Measurements from ENCODE around the gene C16orf74.

Gene C16orf74

GRCh38 chr16:85746460-85747215, 4.3 kb downstream of the C16orf74 start:
- DNase-seq (ENCODE audit: low spot score) = no peak
- no peak overlapping the region for H3K27ac ChIP-seq (replicated peaks; ENCODE audit: low read length)
- no peak overlapping the region for H2AK5ac ChIP-seq (ENCODE audit: low read depth, low read length)
- H3K36me3 ChIP-seq (replicated peaks in 1 of 2; ENCODE audit: control insufficient read depth in 2 of 2, insufficient read depth in 2 of 2, low read length in 2 of 2) = no peaks in the 10 kb centered on the region
- H2BK120ac ChIP-seq (ENCODE audit: low read depth, low read length) = no peak overlapping the region
- H2AFZ ChIP-seq (ENCODE audit: low read length) = no peak overlapping the region
- no peak overlapping the region for H4K91ac ChIP-seq (ENCODE audit: low read depth, low read length, poor library complexity)
- H2BK15ac ChIP-seq (ENCODE audit: low read length) = no peak overlapping the region
- H2BK5ac ChIP-seq (ENCODE audit: low read length) = no peak overlapping the region
- no peak overlapping the region for H3K4me3 ChIP-seq (ENCODE audit: low read length in 2 of 2)
- no peak overlapping the region for H3K23ac ChIP-seq (ENCODE audit: low read depth, low read length, poor library complexity)
- H3K79me1 ChIP-seq (ENCODE audit: low read depth, low read length) = no peaks in the 10 kb centered on the region
- peaks cover 7 to 23% (median 17%) of the 10 kb centered on the region in 3 experiments for H3K27me3 ChIP-seq (ENCODE audit: control insufficient read depth in 3 of 3, insufficient read depth in 3 of 3, low read depth in 1 of 3, low read length in 3 of 3)
- no peak overlapping the region for H2BK12ac ChIP-seq (ENCODE audit: low read length)
- no CpG with 5 or more reads among the region's 13 CpGs for WGBS, 2 donors (ENCODE audit: extremely low coverage in 2 of 2, insufficient read length in 2 of 2, insufficient replicate concordance in 1 of 2)
- no peaks in the 10 kb centered on the region for H3K9me3 ChIP-seq (replicated peaks in 1 of 2; ENCODE audit: control insufficient read depth in 2 of 2, insufficient read depth in 1 of 2, low read depth in 1 of 2, low read length in 2 of 2)
- H3K4me1 ChIP-seq (ENCODE audit: control insufficient read depth in 2 of 2, insufficient read depth in 1 of 2, low read depth in 1 of 2, low read length in 2 of 2) = peaks cover 4 to 5% of the 10 kb centered on the region in 2 donors
- no peak overlapping the region for H3K4ac ChIP-seq (ENCODE audit: low read length)
- no peak overlapping the region for H3K14ac ChIP-seq (ENCODE audit: low read length)
- H3K4me2 ChIP-seq (ENCODE audit: insufficient read depth, low read length, poor library complexity, severe bottlenecking) = no peak overlapping the region
- H4K8ac ChIP-seq (ENCODE audit: low read depth, low read length) = no peak overlapping the region
- H3K9ac ChIP-seq (ENCODE audit: low read depth, low read length, poor library complexity) = no peak overlapping the region
- peak overlapping the region; percentile 23 for H3K18ac ChIP-seq (ENCODE audit: low read length)

GRCh38 chr16:85738923-85739715, 11.8 kb downstream of the C16orf74 start:
- Histone ChIP-seq H2BK5ac (ENCODE audit: low read length) (no peak overlapping the region), H3K79me1 (ENCODE audit: low read depth, low read length) (no peaks in the 10 kb centered on the region), H3K27me3 (ENCODE audit: control insufficient read depth in 3 of 3, insufficient read depth in 3 of 3, low read depth in 1 of 3, low read length in 3 of 3) (no peaks in the 10 kb centered on the region), H2AFZ (ENCODE audit: low read length) (no peak overlapping the region), H3K4ac (ENCODE audit: low read length) (no peak overlapping the region), H3K23ac (ENCODE audit: low read depth, low read length, poor library complexity) (no peak overlapping the region), H3K18ac (ENCODE audit: low read length) (no peak overlapping the region), H3K9me3 (replicated peaks in 1 of 2; ENCODE audit: control insufficient read depth in 2 of 2, insufficient read depth in 1 of 2, low read depth in 1 of 2, low read length in 2 of 2) (no peaks in the 10 kb centered on the region), H2AK5ac (ENCODE audit: low read depth, low read length) (no peak overlapping the region), H3K4me3 (ENCODE audit: low read length in 2 of 2) (no peak overlapping the region), H2BK12ac (ENCODE audit: low read length) (no peak overlapping the region), H4K8ac (ENCODE audit: low read depth, low read length) (no peak overlapping the region), H3K4me1 (ENCODE audit: control insufficient read depth in 2 of 2, insufficient read depth in 1 of 2, low read depth in 1 of 2, low read length in 2 of 2) (peaks cover 4% of the 10 kb centered on the region in 2 donors), H3K9ac (ENCODE audit: low read depth, low read length, poor library complexity) (no peak overlapping the region), H2BK120ac (ENCODE audit: low read depth, low read length) (no peak overlapping the region), H3K36me3 (replicated peaks in 1 of 2; ENCODE audit: control insufficient read depth in 2 of 2, insufficient read depth in 2 of 2, low read length in 2 of 2) (no peaks in the 10 kb centered on the region), H3K14ac (ENCODE audit: low read length) (no peak overlapping the region), H2BK15ac (ENCODE audit: low read length) (no peak overlapping the region), H3K4me2 (ENCODE audit: insufficient read depth, low read length, poor library complexity, severe bottlenecking) (no peak overlapping the region), H3K27ac (replicated peaks; ENCODE audit: low read length) (no peak overlapping the region), H4K91ac (ENCODE audit: low read depth, low read length, poor library complexity) (no peak overlapping the region)
- no peak for DNase-seq (ENCODE audit: low spot score)
- whole genome bisulfite sequencing, 2 donors (ENCODE audit: extremely low coverage in 2 of 2, insufficient read length in 2 of 2, insufficient replicate concordance in 1 of 2) = no CpG with 5 or more reads among the region's 13 CpGs

- H3K27ac ChIP-seq (replicated peaks; ENCODE audit: low read length) = no peak overlapping the region
- no peak overlapping the region for H2AK5ac ChIP-seq (ENCODE audit: low read depth, low read length)
- WGBS, 2 donors (ENCODE audit: extremely low coverage in 2 of 2, insufficient read length in 2 of 2, insufficient replicate concordance in 1 of 2) = no CpG with 5 or more reads among the region's 9 CpGs
- no peak overlapping the region for H3K4ac ChIP-seq (ENCODE audit: low read length)
- no peaks in the 10 kb centered on the region for H3K79me1 ChIP-seq (ENCODE audit: low read depth, low read length)
- no peak overlapping the region for H2BK5ac ChIP-seq (ENCODE audit: low read length)
- DNase-seq (ENCODE audit: low spot score) = no peak
- H3K9ac ChIP-seq (ENCODE audit: low read depth, low read length, poor library complexity) = no peak overlapping the region
- no peak overlapping the region for H4K8ac ChIP-seq (ENCODE audit: low read depth, low read length)
- no peak overlapping the region for H2BK12ac ChIP-seq (ENCODE audit: low read length)
- no peaks in the 10 kb centered on the region for H3K36me3 ChIP-seq (replicated peaks in 1 of 2; ENCODE audit: control insufficient read depth in 2 of 2, insufficient read depth in 2 of 2, low read length in 2 of 2)
- H2BK120ac ChIP-seq (ENCODE audit: low read depth, low read length) = no peak overlapping the region
- H3K4me2 ChIP-seq (ENCODE audit: insufficient read depth, low read length, poor library complexity, severe bottlenecking) = no peak overlapping the region
- H2BK15ac ChIP-seq (ENCODE audit: low read length) = no peak overlapping the region
- H3K14ac ChIP-seq (ENCODE audit: low read length) = no peak overlapping the region
- no peak overlapping the region for H3K4me3 ChIP-seq (ENCODE audit: low read length in 2 of 2)
- no peak overlapping the region for H3K18ac ChIP-seq (ENCODE audit: low read length)
- no peak overlapping the region for H2AFZ ChIP-seq (ENCODE audit: low read length)
- H3K23ac ChIP-seq (ENCODE audit: low read depth, low read length, poor library complexity) = peak overlapping the region; percentile 10
- H3K4me1 ChIP-seq (ENCODE audit: control insufficient read depth in 2 of 2, insufficient read depth in 1 of 2, low read depth in 1 of 2, low read length in 2 of 2) = peaks cover 7 to 8% of the 10 kb centered on the region in 2 donors
- no peaks in the 10 kb centered on the region for H3K9me3 ChIP-seq (replicated peaks in 1 of 2; ENCODE audit: control insufficient read depth in 2 of 2, insufficient read depth in 1 of 2, low read depth in 1 of 2, low read length in 2 of 2)
- no peaks in the 10 kb centered on the region for H3K27me3 ChIP-seq (ENCODE audit: control insufficient read depth in 3 of 3, insufficient read depth in 3 of 3, low read depth in 1 of 3, low read length in 3 of 3)
- H4K91ac ChIP-seq (ENCODE audit: low read depth, low read length, poor library complexity) = no peak overlapping the region
Measured at GRCh38 chr16:85736921-85737320, 14.0 kb downstream of the C16orf74 start.

GRCh38 chr16:85735946-85736345, 14.9 kb downstream of the C16orf74 start:
- Histone ChIP-seq H2BK120ac (ENCODE audit: low read depth, low read length) (no peak overlapping the region), H3K9ac (ENCODE audit: low read depth, low read length, poor library complexity) (no peak overlapping the region), H2AFZ (ENCODE audit: low read length) (no peak overlapping the region), H3K27ac (replicated peaks; ENCODE audit: low read length) (no peak overlapping the region), H4K91ac (ENCODE audit: low read depth, low read length, poor library complexity) (no peak overlapping the region), H2BK12ac (ENCODE audit: low read length) (peak overlapping the region; percentile 10), H2AK5ac (ENCODE audit: low read depth, low read length) (peak overlapping the region; percentile 41), H3K36me3 (replicated peaks in 1 of 2; ENCODE audit: control insufficient read depth in 2 of 2, insufficient read depth in 2 of 2, low read length in 2 of 2) (no peaks in the 10 kb centered on the region), H3K23ac (ENCODE audit: low read depth, low read length, poor library complexity) (no peak overlapping the region), H2BK15ac (ENCODE audit: low read length) (peak overlapping the region; percentile 34), H3K4me1 (ENCODE audit: control insufficient read depth in 2 of 2, insufficient read depth in 1 of 2, low read depth in 1 of 2, low read length in 2 of 2) (peaks cover 8 to 11% of the 10 kb centered on the region in 2 donors), H3K4me2 (ENCODE audit: insufficient read depth, low read length, poor library complexity, severe bottlenecking) (no peak overlapping the region), H2BK5ac (ENCODE audit: low read length) (no peak overlapping the region), H4K8ac (ENCODE audit: low read depth, low read length) (no peak overlapping the region), H3K14ac (ENCODE audit: low read length) (no peak overlapping the region), H3K9me3 (replicated peaks in 1 of 2; ENCODE audit: control insufficient read depth in 2 of 2, insufficient read depth in 1 of 2, low read depth in 1 of 2, low read length in 2 of 2) (no peaks in the 10 kb centered on the region), H3K4ac (ENCODE audit: low read length) (no peak overlapping the region), H3K79me1 (ENCODE audit: low read depth, low read length) (no peaks in the 10 kb centered on the region), H3K27me3 (ENCODE audit: control insufficient read depth in 3 of 3, insufficient read depth in 3 of 3, low read depth in 1 of 3, low read length in 3 of 3) (no peaks in the 10 kb centered on the region), H3K4me3 (ENCODE audit: low read length in 2 of 2) (no peak overlapping the region), H3K18ac (ENCODE audit: low read length) (peak overlapping the region; percentile 45)
- no CpG with 5 or more reads among the region's 6 CpGs for WGBS, 2 donors (ENCODE audit: extremely low coverage in 2 of 2, insufficient read length in 2 of 2, insufficient replicate concordance in 1 of 2)
- no peak for DNase-seq (ENCODE audit: low spot score)
